ENCODE results near the gene MT1E.

Gene MT1E

DNA sequence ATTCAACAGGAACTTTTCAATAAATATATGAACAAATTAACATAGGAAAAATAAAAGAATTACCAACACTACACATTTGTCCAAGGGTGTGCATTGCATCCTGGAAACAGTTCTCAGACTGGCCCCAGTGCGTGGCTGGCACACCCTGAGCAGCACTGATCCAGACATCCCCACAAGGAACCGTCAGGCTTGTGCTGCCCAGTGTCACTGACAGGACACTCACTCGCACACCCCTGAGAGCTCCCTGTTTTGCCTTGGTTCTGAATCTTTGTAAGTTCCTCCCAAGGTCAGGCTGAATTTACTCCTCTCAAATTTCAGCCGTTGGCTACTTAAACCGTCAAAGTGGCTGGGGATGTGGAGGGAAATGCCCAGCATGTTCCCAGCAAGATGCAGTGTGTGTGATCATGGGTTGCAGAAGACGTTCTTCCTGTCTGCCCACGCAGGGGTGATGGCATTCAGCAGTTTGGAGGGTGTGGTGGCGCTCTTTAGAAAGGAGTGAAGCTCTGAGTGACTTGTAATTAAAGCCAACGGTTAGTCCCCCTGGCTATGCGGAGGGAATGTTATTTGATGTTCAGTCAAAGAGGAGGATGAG is 15.5 kb upstream of the MT1E start:
- in situ Hi-C loops (cut with MboI; ENCODE audit: low pct_unique_long_range_greater_than_20kb, low sequenced_read_pairs, unreplicated experiment) = no loop called here
- DNase-seq (ENCODE audit: low spot score) = no peak

GRCh38 chr16:56610609-56611111 is 14.9 kb upstream of the MT1E start:
- in situ Hi-C loops (cut with MboI; ENCODE audit: low pct_unique_long_range_greater_than_20kb, low sequenced_read_pairs, unreplicated experiment) = no loop called here
- TF ChIP-seq, protein P1, sequence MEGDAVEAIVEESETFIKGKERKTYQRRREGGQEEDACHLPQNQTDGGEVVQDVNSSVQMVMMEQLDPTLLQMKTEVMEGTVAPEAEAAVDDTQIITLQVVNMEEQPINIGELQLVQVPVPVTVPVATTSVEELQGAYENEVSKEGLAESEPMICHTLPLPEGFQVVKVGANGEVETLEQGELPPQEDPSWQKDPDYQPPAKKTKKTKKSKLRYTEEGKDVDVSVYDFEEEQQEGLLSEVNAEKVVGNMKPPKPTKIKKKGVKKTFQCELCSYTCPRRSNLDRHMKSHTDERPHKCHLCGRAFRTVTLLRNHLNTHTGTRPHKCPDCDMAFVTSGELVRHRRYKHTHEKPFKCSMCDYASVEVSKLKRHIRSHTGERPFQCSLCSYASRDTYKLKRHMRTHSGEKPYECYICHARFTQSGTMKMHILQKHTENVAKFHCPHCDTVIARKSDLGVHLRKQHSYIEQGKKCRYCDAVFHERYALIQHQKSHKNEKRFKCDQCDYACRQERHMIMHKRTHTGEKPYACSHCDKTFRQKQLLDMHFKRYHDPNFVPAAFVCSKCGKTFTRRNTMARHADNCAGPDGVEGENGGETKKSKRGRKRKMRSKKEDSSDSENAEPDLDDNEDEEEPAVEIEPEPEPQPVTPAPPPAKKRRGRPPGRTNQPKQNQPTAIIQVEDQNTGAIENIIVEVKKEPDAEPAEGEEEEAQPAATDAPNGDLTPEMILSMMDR (IDR thresholded peaks at IDR 0.05; ENCODE audit: extremely low read depth, insufficient read depth, missing control alignments) = no peak
- no peak for DNase-seq (ENCODE audit: low spot score)

More for the DNA sequence above, 15.5 kb upstream of the MT1E start:
- TF ChIP-seq, protein P1 (IDR thresholded peaks at IDR 0.05; ENCODE audit: extremely low read depth, insufficient read depth, missing control alignments) = no peak

DNA sequence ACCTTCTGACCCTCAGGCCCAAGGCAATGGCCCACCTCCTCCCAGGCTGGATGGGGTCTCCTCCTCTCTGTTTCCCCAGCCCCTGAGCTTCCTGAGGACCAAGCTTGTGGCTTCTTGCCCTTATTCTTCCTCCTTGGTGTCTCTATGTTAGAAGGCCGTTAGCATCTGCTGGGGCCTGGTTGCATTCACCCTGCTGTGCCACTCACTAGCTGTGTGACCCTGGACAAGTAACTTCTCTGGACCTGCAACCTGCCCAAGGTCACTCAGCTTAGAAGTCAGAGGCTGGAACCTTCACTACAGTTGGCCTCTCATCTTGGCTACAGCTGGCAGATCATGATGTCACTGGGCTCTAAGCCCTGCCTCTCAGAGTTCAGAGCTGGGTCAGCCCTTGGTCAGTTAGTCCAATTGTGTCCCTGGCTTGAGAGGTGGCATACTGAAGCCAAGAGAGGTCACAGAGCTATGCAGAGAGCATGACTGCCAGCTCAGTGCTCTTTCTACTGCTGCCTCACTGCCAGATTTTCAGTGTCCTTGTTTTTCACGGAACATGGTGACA is 14.2 kb upstream of the MT1E start:
- in situ Hi-C loops (cut with MboI; ENCODE audit: low pct_unique_long_range_greater_than_20kb, low sequenced_read_pairs, unreplicated experiment) = no loop called here

DNA sequence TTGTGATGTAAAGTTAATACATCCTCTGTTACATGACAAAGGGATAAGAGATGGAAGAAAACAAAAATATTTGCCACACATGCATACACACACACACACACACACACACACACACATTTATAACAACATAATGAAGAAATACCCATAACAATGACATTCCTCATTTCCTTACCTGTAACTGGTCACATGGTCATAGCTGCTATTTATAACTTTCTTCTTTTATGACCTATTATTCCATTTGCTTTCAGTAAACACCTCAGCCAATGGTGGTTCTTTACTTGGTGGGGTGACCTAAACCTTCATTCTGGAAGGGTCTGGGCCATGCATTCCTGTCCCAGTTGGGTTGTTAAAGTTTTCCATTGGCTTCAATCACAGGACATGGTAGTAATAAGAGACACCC is 11.9 kb upstream of the MT1E start:
- in situ Hi-C loops (cut with MboI; ENCODE audit: low pct_unique_long_range_greater_than_20kb, low sequenced_read_pairs, unreplicated experiment) = no loop called here
- TF ChIP-seq, protein P1 (IDR thresholded peaks at IDR 0.05; ENCODE audit: extremely low read depth, insufficient read depth, missing control alignments) = no peak

More for the DNA sequence above, 14.2 kb upstream of the MT1E start:
- DNase-seq (ENCODE audit: low spot score) = no peak
- TF ChIP-seq, protein P1 (IDR thresholded peaks at IDR 0.05; ENCODE audit: extremely low read depth, insufficient read depth, missing control alignments) = no peak

GRCh38 chr16:56614549-56614991 is 11.0 kb upstream of the MT1E start:
- in situ Hi-C loops (cut with MboI; ENCODE audit: low pct_unique_long_range_greater_than_20kb, low sequenced_read_pairs, unreplicated experiment) = no loop called here
- TF ChIP-seq, protein P1 (IDR thresholded peaks at IDR 0.05; ENCODE audit: extremely low read depth, insufficient read depth, missing control alignments) = no peak
- no peak for DNase-seq (ENCODE audit: low spot score)

More for the DNA sequence above, 11.9 kb upstream of the MT1E start:
- DNase-seq (ENCODE audit: low spot score) = no peak

DNA sequence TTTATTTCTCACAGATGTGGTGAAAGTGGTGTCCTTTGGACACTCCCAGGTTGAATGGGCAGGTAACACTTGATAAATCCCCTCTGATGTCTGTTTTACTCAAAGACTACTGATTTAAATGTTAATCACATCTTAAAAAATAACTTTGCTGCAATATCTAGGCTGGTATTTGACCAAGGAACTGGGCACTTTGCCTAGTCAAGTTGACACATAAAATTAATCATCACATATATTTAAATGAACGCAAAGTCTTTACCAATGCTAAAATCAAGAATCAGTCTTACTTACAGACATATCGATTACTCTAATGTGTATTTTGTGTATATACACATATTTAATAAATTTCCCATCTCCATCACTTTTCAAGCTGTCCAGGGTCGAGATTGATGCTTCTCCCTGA is 10.2 kb upstream of the MT1E start:
- no peak for DNase-seq (ENCODE audit: low spot score)
- TF ChIP-seq, protein P1 (IDR thresholded peaks at IDR 0.05; ENCODE audit: extremely low read depth, insufficient read depth, missing control alignments) = no peak
- in situ Hi-C loops (cut with MboI; ENCODE audit: low pct_unique_long_range_greater_than_20kb, low sequenced_read_pairs, unreplicated experiment) = no loop called here
